Prostate gland (tissue), 2 donors: ENCODE data around the gene SFXN1.

Experiments
- POLR2A ChIP-seq: fragments of 450-650 bp; IDR thresholded peaks from one replicate; pipeline ENCODE4 v1.6.1; 2016; ENCODE audit warnings: antibody characterized with exemption, mild to moderate bottlenecking
- TF ChIP-seq, protein P1 (sequence below), 4 experiments: fragments of 200-600 bp in 2 of 4; fragments of 450-650 bp in 2 of 4; sonication (generic) in 2 of 4; IDR thresholded peaks; 1 replicate in 3 of 4; 2 replicates in 1 of 4; pipeline ENCODE4 v1.5.1; 2016 to 2019; ENCODE audit warnings: antibody characterized with exemption in 4 of 4, mild to moderate bottlenecking in 2 of 4, moderate library complexity in 2 of 4

DNA sequence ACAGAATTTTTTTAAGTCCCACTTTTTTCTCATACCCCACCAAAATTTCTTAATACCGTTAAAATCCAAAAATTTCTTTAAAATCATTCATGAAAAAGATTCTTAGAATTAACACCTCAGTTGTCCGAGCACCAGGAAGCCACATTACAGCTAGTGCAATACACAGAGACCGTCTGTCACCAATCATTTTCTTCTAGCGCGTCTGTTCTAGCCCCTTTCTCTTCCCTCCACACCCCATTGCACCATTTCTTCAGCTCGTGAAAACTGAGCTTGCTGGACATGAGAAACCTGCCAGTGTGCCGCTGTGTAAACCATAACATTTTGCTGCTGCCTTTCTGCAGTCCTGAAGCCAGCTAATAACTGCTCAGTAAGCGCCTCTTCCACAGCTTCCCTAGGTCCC is 5.0 kb downstream of the SFXN1 start:
- TF ChIP-seq, protein P1, sequence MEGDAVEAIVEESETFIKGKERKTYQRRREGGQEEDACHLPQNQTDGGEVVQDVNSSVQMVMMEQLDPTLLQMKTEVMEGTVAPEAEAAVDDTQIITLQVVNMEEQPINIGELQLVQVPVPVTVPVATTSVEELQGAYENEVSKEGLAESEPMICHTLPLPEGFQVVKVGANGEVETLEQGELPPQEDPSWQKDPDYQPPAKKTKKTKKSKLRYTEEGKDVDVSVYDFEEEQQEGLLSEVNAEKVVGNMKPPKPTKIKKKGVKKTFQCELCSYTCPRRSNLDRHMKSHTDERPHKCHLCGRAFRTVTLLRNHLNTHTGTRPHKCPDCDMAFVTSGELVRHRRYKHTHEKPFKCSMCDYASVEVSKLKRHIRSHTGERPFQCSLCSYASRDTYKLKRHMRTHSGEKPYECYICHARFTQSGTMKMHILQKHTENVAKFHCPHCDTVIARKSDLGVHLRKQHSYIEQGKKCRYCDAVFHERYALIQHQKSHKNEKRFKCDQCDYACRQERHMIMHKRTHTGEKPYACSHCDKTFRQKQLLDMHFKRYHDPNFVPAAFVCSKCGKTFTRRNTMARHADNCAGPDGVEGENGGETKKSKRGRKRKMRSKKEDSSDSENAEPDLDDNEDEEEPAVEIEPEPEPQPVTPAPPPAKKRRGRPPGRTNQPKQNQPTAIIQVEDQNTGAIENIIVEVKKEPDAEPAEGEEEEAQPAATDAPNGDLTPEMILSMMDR (IDR thresholded peaks at IDR 0.05) = no peak
- TF ChIP-seq POLR2A = no peak
